Testis (tissue), 2 donors: ENCODE data around the gene PPP1R13B.

Experiments used
- CTCF ChIP-seq, 3 experiments: fragments of 450-650 bp in 2 of 3; fragments of 200-600 bp in 1 of 3; sonication (generic) in 1 of 3; IDR thresholded peaks; one replicate each; pipeline ENCODE4 v1.5.1; 2016 to 2019; ENCODE audit warnings: antibody characterized with exemption in 3 of 3, mild to moderate bottlenecking in 2 of 3, moderate library complexity in 1 of 3
- POLR2A ChIP-seq: fragments of 450-650 bp; IDR thresholded peaks from one replicate; pipeline ENCODE4 v1.6.1; 2017; ENCODE audit warnings: antibody characterized with exemption, mild to moderate bottlenecking, moderate library complexity

DNA sequence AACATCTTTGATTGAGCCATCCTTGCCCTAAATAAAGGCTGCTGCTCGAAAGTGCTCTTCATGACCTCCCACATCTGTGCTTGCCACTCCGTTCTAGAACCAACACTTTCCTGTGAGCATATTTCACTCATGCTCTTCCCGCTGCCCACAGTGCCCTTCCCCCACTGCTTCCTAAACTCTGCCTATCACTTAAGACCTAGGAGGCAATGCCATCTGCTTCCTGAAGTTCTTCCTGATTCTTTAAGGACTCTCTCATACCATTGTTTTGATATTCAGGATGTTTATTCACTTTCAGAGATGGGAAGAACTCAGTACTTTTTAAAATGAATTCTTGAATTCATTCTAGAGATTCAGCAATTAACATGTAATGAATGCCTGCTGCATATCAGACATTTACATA, 81.8 kb downstream of the PPP1R13B start:
- TF ChIP-seq POLR2A (no peak), CTCF (IDR thresholded peaks at IDR 0.05) (no peak)
